Body of pancreas (tissue), 4 donors: ENCODE data around the gene LTBP1.

Experiments
- POLR2A ChIP-seq, 3 donors: fragments of 450-650 bp; IDR thresholded peaks; one replicate each; pipeline ENCODE4 v1.6.1; 2016; ENCODE audit warnings: antibody characterized with exemption in 3 of 3, mild to moderate bottlenecking in 2 of 3
- TF ChIP-seq, protein P1 (sequence below), 7 experiments: fragments of 450-650 bp in 4 of 7; fragments of 200-600 bp in 3 of 7; sonication (generic) in 3 of 7; IDR thresholded peaks; one replicate each; pipeline ENCODE4 v1.5.1; 2016 to 2019; ENCODE audit warnings: antibody characterized with exemption in 7 of 7

DNA sequence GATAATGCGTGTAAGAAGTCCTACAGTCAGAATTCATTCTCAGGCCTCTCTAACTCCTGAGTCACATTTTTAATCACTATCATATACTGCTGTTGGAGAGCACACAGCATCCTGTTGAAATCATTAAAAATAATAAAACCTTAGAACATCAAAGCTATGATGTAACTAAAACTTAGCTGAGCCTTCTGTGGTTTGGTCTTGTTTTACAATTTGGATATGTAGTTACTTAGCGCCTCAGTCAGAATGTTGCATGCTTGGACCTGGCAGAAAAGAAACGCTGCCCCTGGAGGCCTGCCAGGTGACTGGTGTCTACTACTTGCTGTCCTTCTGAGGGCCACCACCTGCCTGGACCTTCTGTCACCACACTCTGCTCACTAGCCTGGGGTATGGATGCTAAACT, 268.5 kb downstream of the LTBP1 start:
- no peak for TF ChIP-seq POLR2A (IDR thresholded peaks at IDR 0.05)
- TF ChIP-seq, protein P1, sequence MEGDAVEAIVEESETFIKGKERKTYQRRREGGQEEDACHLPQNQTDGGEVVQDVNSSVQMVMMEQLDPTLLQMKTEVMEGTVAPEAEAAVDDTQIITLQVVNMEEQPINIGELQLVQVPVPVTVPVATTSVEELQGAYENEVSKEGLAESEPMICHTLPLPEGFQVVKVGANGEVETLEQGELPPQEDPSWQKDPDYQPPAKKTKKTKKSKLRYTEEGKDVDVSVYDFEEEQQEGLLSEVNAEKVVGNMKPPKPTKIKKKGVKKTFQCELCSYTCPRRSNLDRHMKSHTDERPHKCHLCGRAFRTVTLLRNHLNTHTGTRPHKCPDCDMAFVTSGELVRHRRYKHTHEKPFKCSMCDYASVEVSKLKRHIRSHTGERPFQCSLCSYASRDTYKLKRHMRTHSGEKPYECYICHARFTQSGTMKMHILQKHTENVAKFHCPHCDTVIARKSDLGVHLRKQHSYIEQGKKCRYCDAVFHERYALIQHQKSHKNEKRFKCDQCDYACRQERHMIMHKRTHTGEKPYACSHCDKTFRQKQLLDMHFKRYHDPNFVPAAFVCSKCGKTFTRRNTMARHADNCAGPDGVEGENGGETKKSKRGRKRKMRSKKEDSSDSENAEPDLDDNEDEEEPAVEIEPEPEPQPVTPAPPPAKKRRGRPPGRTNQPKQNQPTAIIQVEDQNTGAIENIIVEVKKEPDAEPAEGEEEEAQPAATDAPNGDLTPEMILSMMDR (IDR thresholded peaks at IDR 0.05): no peak
